GM18867 (cell line): ENCODE data around the gene MAP2K7.
A peak's percentile ranks its signal among the peaks of the same experiment; 100 is the strongest.
"Not testable (repeated sequence)": the region's sequence is repeated elsewhere in the genome, so short reads cannot be mapped to it uniquely, and the experiment has no call there.

Experiments
- ATAC-seq: cut with Tn5 transposase; IDR thresholded peaks from one replicate; pipeline ENCODE4 v1.9.1; 2021; ENCODE audit warnings: mild to moderate bottlenecking, moderate library complexity; ENCODE audit not compliant: unreplicated experiment

The MAP2K7 gene

GRCh38 chr19:7883105-7883504 lies 20.6 kb upstream of the MAP2K7 start:
- ATAC-seq: no peak

GRCh38 chr19:7883796-7884570 lies 19.7 kb upstream of the MAP2K7 start:
- ATAC-seq: no peak

GRCh38 chr19:7885818-7886217 lies 17.9 kb upstream of the MAP2K7 start:
- ATAC-seq: no peak

GRCh38 chr19:7887408-7888144 lies 16.1 kb upstream of the MAP2K7 start:
- no peak for ATAC-seq

GRCh38 chr19:7888145-7888825 lies 15.4 kb upstream of the MAP2K7 start, which contains the start of gene LRRC8E:
Gene LRRC8E, plus strand, starts transcription at chr19:7888510. Its CDS starts 7,094 bp downstream, at chr19:7895604.
- no peak for ATAC-seq

GRCh38 chr19:7888826-7889217 lies 14.9 kb upstream of the MAP2K7 start:
- no peak for ATAC-seq

- not testable (repeated sequence) for ATAC-seq
Measured at GRCh38 chr19:7893362-7894101, 10.1 kb upstream of the MAP2K7 start.

GRCh38 chr19:7894612-7895309 lies 8.9 kb upstream of the MAP2K7 start:
- no peak for ATAC-seq

- no peak for ATAC-seq
Measured at GRCh38 chr19:7895565-7895964, 8.1 kb upstream of the MAP2K7 start.

- no peak for ATAC-seq
Measured at GRCh38 chr19:7897292-7897691, 6.4 kb upstream of the MAP2K7 start.

GRCh38 chr19:7898967-7899366 lies 4.7 kb upstream of the MAP2K7 start:
- ATAC-seq: no peak

GRCh38 chr19:7899751-7900378 lies 3.8 kb upstream of the MAP2K7 start:
- ATAC-seq: no peak

GRCh38 chr19:7900401-7900870 lies 3.2 kb upstream of the MAP2K7 start:
- no peak for ATAC-seq

GRCh38 chr19:7900931-7901330 lies 2.7 kb upstream of the MAP2K7 start:
- ATAC-seq: no peak

GRCh38 chr19:7901337-7901736 lies 2.3 kb upstream of the MAP2K7 start:
- no peak for ATAC-seq

- no peak for ATAC-seq
Measured at GRCh38 chr19:7902796-7903243, 857 bp upstream of the MAP2K7 start.

GRCh38 chr19:7904074-7905020 lies 670 bp downstream of the MAP2K7 start:
- ATAC-seq: peak; percentile 29

- ATAC-seq: no peak
Measured at GRCh38 chr19:7905268-7905667, 1.6 kb downstream of the MAP2K7 start.

GRCh38 chr19:7905859-7906258 lies 2.2 kb downstream of the MAP2K7 start:
- ATAC-seq: no peak
